ENCODE results near the gene TPSB2. TPM values are rescaled to one million over a fixed set of nuclear protein-coding genes. Genes with fewer than 3 reads are reported as not detected.

TPSB2 gene
- total RNA-seq, 1 donor from 2014 or later, result not detected

GRCh38 chr16:1216681-1217400 lies 13.1 kb downstream of the TPSB2 start:
- Mint-ChIP-seq H3K9me3 (no peaks in the 10 kb centered on the region), H3K27me3 (ENCODE audit: low read depth) (no peaks in the 10 kb centered on the region), H3K4me3 (no peak overlapping the region), H3K36me3 (no peaks in the 10 kb centered on the region), H3K4me1 (no peaks in the 10 kb centered on the region), H3K27ac (no peak overlapping the region)
- no peak for DNase-seq (ENCODE audit: low spot score in 2 of 2, unreplicated experiment in 2 of 2)
- TF ChIP-seq, protein P1, sequence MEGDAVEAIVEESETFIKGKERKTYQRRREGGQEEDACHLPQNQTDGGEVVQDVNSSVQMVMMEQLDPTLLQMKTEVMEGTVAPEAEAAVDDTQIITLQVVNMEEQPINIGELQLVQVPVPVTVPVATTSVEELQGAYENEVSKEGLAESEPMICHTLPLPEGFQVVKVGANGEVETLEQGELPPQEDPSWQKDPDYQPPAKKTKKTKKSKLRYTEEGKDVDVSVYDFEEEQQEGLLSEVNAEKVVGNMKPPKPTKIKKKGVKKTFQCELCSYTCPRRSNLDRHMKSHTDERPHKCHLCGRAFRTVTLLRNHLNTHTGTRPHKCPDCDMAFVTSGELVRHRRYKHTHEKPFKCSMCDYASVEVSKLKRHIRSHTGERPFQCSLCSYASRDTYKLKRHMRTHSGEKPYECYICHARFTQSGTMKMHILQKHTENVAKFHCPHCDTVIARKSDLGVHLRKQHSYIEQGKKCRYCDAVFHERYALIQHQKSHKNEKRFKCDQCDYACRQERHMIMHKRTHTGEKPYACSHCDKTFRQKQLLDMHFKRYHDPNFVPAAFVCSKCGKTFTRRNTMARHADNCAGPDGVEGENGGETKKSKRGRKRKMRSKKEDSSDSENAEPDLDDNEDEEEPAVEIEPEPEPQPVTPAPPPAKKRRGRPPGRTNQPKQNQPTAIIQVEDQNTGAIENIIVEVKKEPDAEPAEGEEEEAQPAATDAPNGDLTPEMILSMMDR (IDR thresholded peaks at IDR 0.05; ENCODE audit: unreplicated experiment), result no peak

GRCh38 chr16:1216296-1216619 lies 13.7 kb downstream of the TPSB2 start:
- Mint-ChIP-seq H3K4me3 (no peak overlapping the region), H3K9me3 (no peaks in the 10 kb centered on the region), H3K36me3 (no peaks in the 10 kb centered on the region), H3K4me1 (no peaks in the 10 kb centered on the region), H3K27me3 (ENCODE audit: low read depth) (no peaks in the 10 kb centered on the region), H3K27ac (no peak overlapping the region)
- DNase-seq (ENCODE audit: low spot score in 2 of 2, unreplicated experiment in 2 of 2), result no peak
- TF ChIP-seq, protein P1 (IDR thresholded peaks at IDR 0.05; ENCODE audit: unreplicated experiment), result no peak

DNA sequence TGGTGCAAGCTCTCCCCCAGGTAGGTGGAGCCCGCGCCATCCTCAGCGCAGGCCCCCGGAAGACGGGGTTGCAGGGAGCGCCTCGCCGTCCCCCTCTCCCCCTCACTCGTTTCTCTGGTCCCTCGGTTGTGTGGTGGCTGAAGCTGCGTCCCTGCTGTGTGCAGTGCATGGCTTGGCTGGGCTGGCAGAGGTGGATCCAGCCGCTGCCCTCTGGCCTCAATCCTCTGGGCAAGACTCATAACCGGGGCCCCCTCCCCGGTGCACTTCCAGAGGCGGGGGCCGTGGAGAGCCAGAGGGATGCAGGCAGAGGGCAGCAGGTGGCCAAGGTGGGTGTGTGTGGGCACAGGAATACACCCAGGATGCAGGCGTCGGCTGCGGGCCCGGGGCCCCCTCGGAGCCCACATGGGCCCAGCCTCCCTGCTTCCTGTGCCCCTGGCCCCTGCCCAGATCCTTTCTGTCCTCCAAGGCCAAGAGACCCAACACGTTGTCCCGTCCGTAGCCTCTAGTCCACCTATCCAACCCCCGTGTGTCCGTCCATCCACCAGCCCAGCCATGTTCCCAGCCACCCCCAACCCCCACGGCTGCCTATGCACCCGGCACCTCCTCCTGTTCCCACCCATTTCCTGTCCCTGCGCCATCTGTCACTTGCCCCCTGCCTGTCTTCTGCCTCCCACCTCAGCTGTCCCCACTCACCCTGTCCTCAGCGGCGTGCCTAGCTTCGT lies 14.2 kb downstream of the TPSB2 start:
- no peak for DNase-seq (ENCODE audit: low spot score in 2 of 2, unreplicated experiment in 2 of 2)
- H3K27me3 Mint-ChIP-seq (ENCODE audit: low read depth), result no peaks in the 10 kb centered on the region
- TF ChIP-seq, protein P1 (IDR thresholded peaks at IDR 0.05; ENCODE audit: unreplicated experiment), result no peak

GRCh38 chr16:1214719-1215118 lies 15.3 kb downstream of the TPSB2 start:
- no peaks in the 10 kb centered on the region for H3K4me1 Mint-ChIP-seq
- H3K4me3 Mint-ChIP-seq, result no peak overlapping the region
- H3K27me3 Mint-ChIP-seq (ENCODE audit: low read depth), result no peaks in the 10 kb centered on the region
- no peak for DNase-seq (ENCODE audit: low spot score in 2 of 2, unreplicated experiment in 2 of 2)
- no peaks in the 10 kb centered on the region for H3K36me3 Mint-ChIP-seq
- TF ChIP-seq, protein P1 (IDR thresholded peaks at IDR 0.05; ENCODE audit: unreplicated experiment), result no peak
- H3K27ac Mint-ChIP-seq, result no peak overlapping the region
- H3K9me3 Mint-ChIP-seq, result no peaks in the 10 kb centered on the region

More for the DNA sequence above, 14.2 kb downstream of the TPSB2 start:
- H3K4me1 Mint-ChIP-seq, result no peaks in the 10 kb centered on the region
- H3K36me3 Mint-ChIP-seq, result no peaks in the 10 kb centered on the region
- no peaks in the 10 kb centered on the region for H3K9me3 Mint-ChIP-seq
- H3K4me3 Mint-ChIP-seq, result no peak overlapping the region
- H3K27ac Mint-ChIP-seq, result no peak overlapping the region

DNA sequence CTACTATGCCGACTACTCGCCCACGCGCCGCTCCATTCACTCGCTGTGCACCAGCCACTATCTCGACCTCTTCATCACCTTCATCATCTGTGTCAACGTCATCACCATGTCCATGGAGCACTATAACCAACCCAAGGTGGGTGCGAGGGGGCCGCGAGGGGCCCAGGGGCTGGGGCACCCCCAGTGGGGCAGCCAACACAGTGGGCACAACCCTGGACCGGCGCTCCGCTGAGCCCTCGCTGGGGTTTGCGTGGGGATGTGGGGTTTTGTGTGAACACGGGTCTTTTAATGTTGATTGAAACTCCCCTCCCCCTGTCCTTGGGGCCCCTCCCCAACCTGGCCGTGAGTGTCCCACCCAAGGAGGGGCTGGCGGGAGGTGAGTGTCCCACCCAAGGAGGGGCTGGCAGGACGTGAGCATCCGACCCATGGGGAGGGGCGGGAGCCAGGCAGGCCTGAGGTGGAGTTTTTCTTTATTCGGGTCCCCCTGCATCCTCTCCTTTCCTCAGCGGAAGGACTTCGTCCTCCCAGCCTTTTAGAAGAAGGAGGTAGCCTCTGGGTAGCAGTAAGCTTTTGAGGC lies 16.1 kb downstream of the TPSB2 start:
- no peak for DNase-seq (ENCODE audit: low spot score in 2 of 2, unreplicated experiment in 2 of 2)
- H3K27me3 Mint-ChIP-seq (ENCODE audit: low read depth), result no peaks in the 10 kb centered on the region
- TF ChIP-seq, protein P1 (IDR thresholded peaks at IDR 0.05; ENCODE audit: unreplicated experiment), result no peak

More for the DNA sequence above, 16.1 kb downstream of the TPSB2 start:
- H3K27ac Mint-ChIP-seq, result no peak overlapping the region
- no peaks in the 10 kb centered on the region for H3K9me3 Mint-ChIP-seq
- no peaks in the 10 kb centered on the region for H3K4me1 Mint-ChIP-seq
- no peak overlapping the region for H3K4me3 Mint-ChIP-seq
- no peaks in the 10 kb centered on the region for H3K36me3 Mint-ChIP-seq

Data from mesothelial cell of epicardium (in vitro differentiated cells).